ENCODE data around the gene EML3. TPM values are rescaled to one million over a fixed set of nuclear protein-coding genes. Genes with fewer than 3 reads are reported as not detected.
A peak's percentile ranks its signal among the peaks of the same experiment; 100 is the strongest.
"Not testable (repeated sequence)": the region's sequence is repeated elsewhere in the genome, so short reads cannot be mapped to it uniquely, and the experiment has no call there.

EML3 gene
- total RNA-seq, 1 donor from 2014 or later: 80.9 TPM

DNA sequence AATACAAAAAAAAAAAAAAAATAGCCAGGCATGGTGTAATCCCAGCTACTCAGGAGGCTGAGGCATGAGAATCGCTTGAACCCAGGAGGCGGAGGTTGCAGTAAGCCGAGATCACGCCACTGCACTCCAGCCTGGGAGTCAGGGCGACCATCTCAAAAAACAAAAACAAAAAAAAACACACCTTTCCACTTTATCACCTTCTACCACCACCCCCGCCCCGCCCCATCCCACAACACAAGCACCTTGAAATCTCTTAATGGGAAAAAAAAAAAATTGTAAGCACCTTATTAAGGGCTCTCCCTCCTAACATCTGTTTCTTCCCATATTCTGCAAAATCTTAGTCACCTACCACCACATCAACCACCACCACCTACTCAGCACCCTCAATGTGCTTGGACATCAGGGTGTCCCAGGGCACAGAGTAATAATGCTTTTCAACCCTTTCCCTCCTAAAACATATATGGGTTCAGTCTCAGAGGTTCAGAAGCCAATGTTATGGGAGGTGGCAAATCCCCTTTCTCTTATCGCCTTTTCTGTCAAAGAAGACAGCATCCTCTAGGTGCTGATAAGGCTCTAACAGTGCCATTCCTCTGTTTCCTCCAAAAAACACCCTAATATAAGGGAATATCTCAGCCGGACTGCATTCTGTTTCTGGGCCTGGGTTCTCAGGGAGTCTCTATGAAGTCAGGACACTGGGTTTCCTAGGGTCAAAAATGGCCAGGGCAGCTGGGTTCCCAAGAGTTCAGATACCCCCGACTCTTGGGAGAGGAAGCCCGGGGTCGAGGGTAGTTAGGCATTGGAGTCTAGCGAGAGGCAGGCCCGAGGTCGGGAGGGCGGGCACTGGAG is 39.8 kb upstream of the EML3 start:
- DNase-seq (ENCODE audit: extremely low spot score, unreplicated experiment): no peak
- peaks cover 17% of the 10 kb centered on the region for H3K4me1 Mint-ChIP-seq (ENCODE audit: unreplicated experiment)
- H3K4me3 Mint-ChIP-seq (ENCODE audit: unreplicated experiment): peak overlapping the region; percentile 89
- no peak for TF ChIP-seq CTCF (IDR thresholded peaks at IDR 0.05)
- H3K36me3 Mint-ChIP-seq (ENCODE audit: unreplicated experiment): peaks cover 7% of the 10 kb centered on the region
- H3K27ac Mint-ChIP-seq (ENCODE audit: unreplicated experiment): peak overlapping the region; percentile 85
- H3K27me3 Mint-ChIP-seq (ENCODE audit: unreplicated experiment): no peaks in the 10 kb centered on the region
- H3K9me3 Mint-ChIP-seq (ENCODE audit: unreplicated experiment): no peaks in the 10 kb centered on the region

DNA sequence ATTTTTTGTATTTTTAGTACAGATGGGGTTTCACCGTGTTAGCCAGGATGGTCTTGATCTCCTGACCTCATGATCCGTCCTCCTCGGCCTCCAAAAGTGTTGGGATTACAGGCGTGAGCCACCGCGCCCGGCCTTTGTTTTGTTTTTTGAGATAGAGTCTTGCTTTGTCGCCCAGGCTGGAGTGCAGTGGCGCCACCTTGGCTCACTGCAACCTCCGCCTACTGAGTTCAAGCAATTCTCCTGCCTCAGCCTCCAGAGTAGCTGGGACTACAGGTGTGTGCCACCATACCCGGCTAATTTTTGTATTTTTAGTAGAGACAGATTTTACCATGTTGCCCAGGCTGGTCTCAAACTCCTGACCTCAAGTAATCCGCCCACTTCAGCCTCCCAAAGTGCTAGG is 37.7 kb upstream of the EML3 start:
- not testable (repeated sequence) for H3K27ac Mint-ChIP-seq (ENCODE audit: unreplicated experiment); H3K36me3 Mint-ChIP-seq (ENCODE audit: unreplicated experiment); H3K4me3 Mint-ChIP-seq (ENCODE audit: unreplicated experiment)

GRCh38 chr11:62649486-62649885 is 36.9 kb upstream of the EML3 start:
- Mint-ChIP-seq H3K4me1 (ENCODE audit: unreplicated experiment) (peaks cover 33% of the 10 kb centered on the region), H3K9me3 (ENCODE audit: unreplicated experiment) (no peaks in the 10 kb centered on the region), H3K27me3 (ENCODE audit: unreplicated experiment) (no peaks in the 10 kb centered on the region), H3K27ac (ENCODE audit: unreplicated experiment) (no peak overlapping the region), H3K36me3 (ENCODE audit: unreplicated experiment) (peaks cover 7% of the 10 kb centered on the region), H3K4me3 (ENCODE audit: unreplicated experiment) (no peak overlapping the region)
- DNase-seq (ENCODE audit: extremely low spot score, unreplicated experiment): no peak
- no peak for TF ChIP-seq CTCF (IDR thresholded peaks at IDR 0.05)

More for the DNA sequence above, 37.7 kb upstream of the EML3 start:
- not testable (repeated sequence) for H3K27me3 Mint-ChIP-seq (ENCODE audit: unreplicated experiment); H3K9me3 Mint-ChIP-seq (ENCODE audit: unreplicated experiment); DNase-seq (ENCODE audit: extremely low spot score, unreplicated experiment)
- peaks cover 28% of the 10 kb centered on the region for H3K4me1 Mint-ChIP-seq (ENCODE audit: unreplicated experiment)

DNA sequence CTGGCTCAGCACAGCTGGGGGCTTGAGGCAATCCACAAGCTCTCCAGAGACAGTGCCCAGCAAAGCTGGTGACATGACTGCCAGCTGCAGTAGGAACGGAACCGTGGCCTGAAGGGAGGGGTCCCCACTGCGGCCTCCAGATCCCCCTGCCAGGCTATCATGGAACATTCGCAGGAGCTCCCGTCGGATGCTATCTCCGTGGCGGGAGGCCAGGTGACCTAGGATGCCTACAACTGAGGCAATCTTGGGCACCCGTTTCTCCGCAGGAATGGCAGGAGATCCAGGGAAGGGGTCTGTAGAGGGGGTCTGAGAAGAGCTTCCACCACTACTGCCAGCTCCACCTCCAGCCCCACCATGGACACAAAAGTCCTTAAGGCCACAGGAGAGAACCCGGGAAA is 36.4 kb upstream of the EML3 start:
- no peak for TF ChIP-seq CTCF (IDR thresholded peaks at IDR 0.05)
- Mint-ChIP-seq H3K9me3 (ENCODE audit: unreplicated experiment) (no peaks in the 10 kb centered on the region), H3K4me3 (ENCODE audit: unreplicated experiment) (no peak overlapping the region)

GRCh38 chr11:62648185-62648966 is 35.8 kb upstream of the EML3 start:
- no peaks in the 10 kb centered on the region for H3K27me3 Mint-ChIP-seq (ENCODE audit: unreplicated experiment)
- no peak for TF ChIP-seq CTCF (IDR thresholded peaks at IDR 0.05)
- no peaks in the 10 kb centered on the region for H3K9me3 Mint-ChIP-seq (ENCODE audit: unreplicated experiment)
- H3K36me3 Mint-ChIP-seq (ENCODE audit: unreplicated experiment): peaks cover 7% of the 10 kb centered on the region
- DNase-seq (ENCODE audit: extremely low spot score, unreplicated experiment): no peak
- H3K27ac Mint-ChIP-seq (ENCODE audit: unreplicated experiment): no peak overlapping the region
- H3K4me1 Mint-ChIP-seq (ENCODE audit: unreplicated experiment): peaks cover 27% of the 10 kb centered on the region
- H3K4me3 Mint-ChIP-seq (ENCODE audit: unreplicated experiment): no peak overlapping the region

More for the DNA sequence above, 36.4 kb upstream of the EML3 start:
- no peak for DNase-seq (ENCODE audit: extremely low spot score, unreplicated experiment)
- H3K36me3 Mint-ChIP-seq (ENCODE audit: unreplicated experiment): peaks cover 7% of the 10 kb centered on the region
- H3K27me3 Mint-ChIP-seq (ENCODE audit: unreplicated experiment): no peaks in the 10 kb centered on the region
- peaks cover 30% of the 10 kb centered on the region for H3K4me1 Mint-ChIP-seq (ENCODE audit: unreplicated experiment)
- H3K27ac Mint-ChIP-seq (ENCODE audit: unreplicated experiment): no peak overlapping the region
